K562 (cell line): Measurements from ENCODE around the gene SMIM29. TPM values are rescaled to one million over a fixed set of nuclear protein-coding genes. Genes with fewer than 3 reads are reported as not detected.

Experiments
- ARID3B ChIP-seq: fragments of 250-450 bp; sonication (Bioruptor Pico); IDR thresholded peaks from 2 replicates; pipeline ENCODE4 v1.4.0; 2020; ENCODE audit warnings: borderline replicate concordance
- EGR1 ChIP-seq: fragments of 450-650 bp; conservative IDR thresholded peaks from 2 replicates; pipeline ENCODE4 v1.6.1; 2017; ENCODE audit warnings: mild to moderate bottlenecking
- ETS2 ChIP-seq: IDR thresholded peaks from 2 replicates; pipeline ENCODE4 v1.6.1; 2016; ENCODE audit warnings: borderline replicate concordance, missing genetic modification characterization, mild to moderate bottlenecking, moderate library complexity, missing compliant biosample characterization; ENCODE audit not compliant: poor library complexity, severe bottlenecking
- GTF2B ChIP-seq: IDR thresholded peaks from 2 replicates; pipeline ENCODE4 v1.6.1; 2011; ENCODE audit not compliant: insufficient read length; ENCODE audit errors: extremely low read depth
- HLTF ChIP-seq: fragments of 450-650 bp; IDR thresholded peaks from 2 replicates; pipeline ENCODE4 v1.6.1; 2016
- NCOA4 ChIP-seq: fragments of 450-650 bp; IDR thresholded peaks from 2 replicates; pipeline ENCODE4 v1.6.1; 2018; ENCODE audit warnings: mild to moderate bottlenecking; ENCODE audit not compliant: partially characterized antibody
- NCOR1 ChIP-seq: fragments of 450-650 bp; IDR thresholded peaks from 2 replicates; pipeline ENCODE4 v1.6.1; 2016; ENCODE audit warnings: mild to moderate bottlenecking, moderate library complexity
- PML ChIP-seq: IDR thresholded peaks from 2 replicates; pipeline ENCODE4 v1.6.1; 2012; ENCODE audit warnings: low read length, inconsistent platforms
- POLR2AphosphoS2 ChIP-seq: IDR thresholded peaks from 2 replicates; pipeline ENCODE4 v1.6.1; 2012; ENCODE audit warnings: low read length, improper control_type of control experiment
- POLR2B ChIP-seq: fragments of 450-650 bp; IDR thresholded peaks from 2 replicates; pipeline ENCODE4 v1.6.1; 2018; ENCODE audit warnings: low read depth; ENCODE audit not compliant: partially characterized antibody
- POU5F1 ChIP-seq: fragments of 150-350 bp; IDR thresholded peaks from 2 replicates; pipeline ENCODE4 v1.6.1; 2014; ENCODE audit warnings: borderline replicate concordance, low read length, low read depth, mild to moderate bottlenecking; ENCODE audit not compliant: partially characterized antibody
- SNRNP70 ChIP-seq: fragments of 200-400 bp; formaldehyde crosslinking; optimal IDR thresholded peaks from 2 replicates; pipeline ENCODE3; 2017; ENCODE audit warnings: low read depth, low read length
- TBL1XR1 ChIP-seq, 2 experiments: IDR thresholded peaks; 2 replicates each; pipeline ENCODE4 v1.6.1; 2012; ENCODE audit warnings: improper control_type of control experiment in 2 of 2, low read length in 2 of 2, mild to moderate bottlenecking in 1 of 2
- ZBTB11 ChIP-seq, 3 experiments: fragments of 200-800 bp in 1 of 3; fragments of 250-450 bp in 1 of 3; fragments of 450-650 bp in 1 of 3; sonication (Bioruptor Pico) in 1 of 3; sonication (Bioruptor generic) in 1 of 3; formaldehyde crosslinking in 1 of 3; IDR thresholded peaks; 2 replicates each; pipeline versions ENCODE4 v1.6.1 to v1.8.0; 2016 to 2022; ENCODE audit warnings: mild to moderate bottlenecking in 2 of 3, missing genetic modification characterization in 2 of 3, missing compliant biosample characterization in 1 of 3, moderate library complexity in 1 of 3
- ZBTB9 ChIP-seq: fragments of 450-650 bp; formaldehyde crosslinking; IDR thresholded peaks from 2 replicates; pipeline ENCODE4 v1.4.0; 2020; ENCODE audit warnings: mild to moderate bottlenecking, moderate library complexity
- ZFP30 ChIP-seq: fragments of 250-450 bp; sonication (Bioruptor Pico); IDR thresholded peaks from 2 replicates; pipeline ENCODE4 v1.8.0; 2022; ENCODE audit warnings: moderate library complexity, mild to moderate bottlenecking, inconsistent platforms, borderline replicate concordance
- ZNF41 ChIP-seq: fragments of 250-450 bp; sonication (Bioruptor Pico); conservative IDR thresholded peaks from 2 replicates; pipeline ENCODE4 v1.4.0; 2020; ENCODE audit warnings: mild to moderate bottlenecking
- polyA plus RNA-seq, 8 experiments: library from polyadenylated mRNA; depleted of rRNA in 4 of 8; stranded (reverse) in 5 of 8; unstranded in 3 of 8; fragments of >200 nt; fragmentation: Nextera tagmentation in 2 of 8; fragmentation: Illumina TruSeq in 1 of 8; extraction: Ambion mirVana in 2 of 8; extraction: Trizol in 1 of 8; gene quantifications; 2 replicates each; pipeline versions ENCODE4 v1.2.1 to v1.2.3, GENCODE V29; 2011 to 2014; ENCODE audit warnings: inconsistent platforms in 1 of 8, missing spikeins in 1 of 8
- total RNA-seq, 7 experiments: library from RNA; depleted of rRNA in 6 of 7; stranded (reverse); fragments of >200 nt in 6 of 7; fragmentation: Illumina TruSeq in 2 of 7; extraction: Trizol in 2 of 7; gene quantifications; 2 replicates each; pipeline versions ENCODE4 v1.2.1 to v1.2.3, GENCODE V29; 2011 to 2021; ENCODE audit warnings: low replicate concordance in 1 of 7
- TF ChIP-seq, protein P1 (sequence below): sonication (generic); formaldehyde crosslinking; IDR thresholded peaks from 2 replicates; pipeline ENCODE4 v1.8.1; 2022; ENCODE audit warnings: missing genetic modification reagents

Gene SMIM29
- total and polyA plus RNA-seq, 9 of the 15 experiments (the other 6 are each of a cell fraction or from before 2014, with no cell fraction given) = 6.5 to 36.7 (median 20.9) TPM

GRCh38 chr6:34276881-34277762 is 28.3 kb upstream of the SMIM29 start (continued):
- TF ChIP-seq ZBTB9 (CRISPR knock-in tag) (no peak), ARID3B (no peak), PML (peak; percentile 48; the same call in 1 of the 2 replicates), ETS2 (tag) (no peak), GTF2B (no peak), EGR1 (no peak; the same call in 1 of the 2 replicates), NCOA4 (no peak), TBL1XR1 (IDR thresholded peaks at IDR 0.05; ENCODE audit: low read length in 2 of 2) (peak; percentile 42 to 72; a peak in 2 of 4 replicates), HLTF (0 out of 2 replicates have a peak, but pooled peaks have one; percentile 31), NCOR1 (peak; percentile 65; the same call in 1 of the 2 replicates), ZFP30 (CRISPR knock-in tag) (no peak), POU5F1 (no peak), ZBTB11 (CRISPR knock-in tag; IDR thresholded peaks at IDR 0.05) (peak in 1 of 3 experiments; percentile 59; a peak in 2 of 6 replicates), POLR2AphosphoS2 (no peak), SNRNP70 (no peak), ZNF41 (no peak), POLR2B (no peak)
- TF ChIP-seq, protein P1, sequence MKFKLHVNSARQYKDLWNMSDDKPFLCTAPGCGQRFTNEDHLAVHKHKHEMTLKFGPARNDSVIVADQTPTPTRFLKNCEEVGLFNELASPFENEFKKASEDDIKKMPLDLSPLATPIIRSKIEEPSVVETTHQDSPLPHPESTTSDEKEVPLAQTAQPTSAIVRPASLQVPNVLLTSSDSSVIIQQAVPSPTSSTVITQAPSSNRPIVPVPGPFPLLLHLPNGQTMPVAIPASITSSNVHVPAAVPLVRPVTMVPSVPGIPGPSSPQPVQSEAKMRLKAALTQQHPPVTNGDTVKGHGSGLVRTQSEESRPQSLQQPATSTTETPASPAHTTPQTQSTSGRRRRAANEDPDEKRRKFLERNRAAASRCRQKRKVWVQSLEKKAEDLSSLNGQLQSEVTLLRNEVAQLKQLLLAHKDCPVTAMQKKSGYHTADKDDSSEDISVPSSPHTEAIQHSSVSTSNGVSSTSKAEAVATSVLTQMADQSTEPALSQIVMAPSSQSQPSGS (CRISPR knock-in tag) = no peak
